Adrenal gland (tissue), 5 donors: ENCODE measurements around the gene R3HDM4.

ENCODE experiments used
- CTCF ChIP-seq, 6 experiments: fragments of 450-650 bp in 4 of 6; fragments of 200-600 bp in 2 of 6; sonication (generic) in 1 of 6; IDR thresholded peaks; 1 replicate in 5 of 6; 2 replicates in 1 of 6; pipeline versions ENCODE4 v1.5.1 to v1.8.0; 2016 to 2021; ENCODE audit warnings: antibody characterized with exemption in 6 of 6, mild to moderate bottlenecking in 2 of 6, moderate library complexity in 1 of 6
- POLR2A ChIP-seq, 2 donors: fragments of 450-650 bp; IDR thresholded peaks; one replicate each; pipeline ENCODE4 v1.6.1; 2017; ENCODE audit warnings: antibody characterized with exemption in 2 of 2, mild to moderate bottlenecking in 2 of 2, moderate library complexity in 1 of 2
- donor health status: DM: no; HTN: no; CAD: no.

GRCh38 chr19:927780-928401 is 14.9 kb upstream of the R3HDM4 start:
- no peak for TF ChIP-seq CTCF (IDR thresholded peaks at IDR 0.05)
- TF ChIP-seq POLR2A (IDR thresholded peaks at IDR 0.05), result no peak
